ENCODE measurements around the gene FSTL3.
"Not testable (repeated sequence)": the region's sequence is repeated elsewhere in the genome, so short reads cannot be mapped to it uniquely, and the experiment has no call there.

FSTL3 gene

DNA sequence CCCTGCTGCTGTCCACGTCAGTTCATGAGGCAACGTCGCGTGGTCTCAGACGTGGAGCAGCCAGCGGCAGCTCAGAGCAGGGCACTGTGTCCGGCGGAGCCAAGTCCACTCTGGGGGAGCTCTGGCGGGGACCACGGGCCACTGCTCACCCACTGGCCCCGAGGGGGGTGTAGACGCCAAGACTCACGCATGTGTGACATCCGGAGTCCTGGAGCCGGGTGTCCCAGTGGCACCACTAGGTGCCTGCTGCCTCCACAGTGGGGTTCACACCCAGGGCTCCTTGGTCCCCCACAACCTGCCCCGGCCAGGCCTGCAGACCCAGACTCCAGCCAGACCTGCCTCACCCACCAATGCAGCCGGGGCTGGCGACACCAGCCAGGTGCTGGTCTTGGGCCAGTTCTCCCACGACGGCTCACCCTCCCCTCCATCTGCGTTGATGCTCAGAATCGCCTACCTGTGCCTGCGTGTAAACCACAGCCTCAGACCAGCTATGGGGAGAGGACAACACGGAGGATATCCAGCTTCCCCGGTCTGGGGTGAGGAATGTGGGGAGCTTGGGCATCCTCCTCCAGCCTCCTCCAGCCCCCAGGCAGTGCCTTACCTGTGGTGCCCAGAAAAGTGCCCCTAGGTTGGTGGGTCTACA is 6.6 kb downstream of the FSTL3 start:
- no peak for DNase-seq (ENCODE audit: low spot score)

DNA sequence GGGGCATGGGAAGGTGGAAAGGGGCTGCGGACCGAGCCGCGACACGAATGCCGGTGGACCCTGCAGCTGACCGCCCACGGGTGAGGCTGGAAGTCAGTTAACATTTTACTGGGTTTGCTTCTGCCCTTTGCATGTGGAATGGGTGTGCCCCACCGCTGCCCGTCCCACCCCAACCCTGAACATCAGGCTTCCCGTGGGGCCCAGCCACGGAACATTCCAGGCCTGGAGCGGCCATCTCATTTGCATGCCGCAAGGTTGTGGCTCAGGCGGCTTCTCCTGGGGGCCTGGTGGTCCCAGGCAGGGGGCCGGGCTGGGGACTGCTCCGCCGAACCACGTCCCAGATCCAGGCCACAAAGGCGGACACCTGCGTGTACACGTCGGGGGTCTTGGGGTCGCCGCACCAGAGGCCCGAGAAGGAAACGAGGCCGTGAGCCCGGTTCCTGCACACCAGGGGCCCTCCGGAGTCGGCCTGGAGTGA is 9.3 kb downstream of the FSTL3 start:
- DNase-seq (ENCODE audit: low spot score): no peak

DNA sequence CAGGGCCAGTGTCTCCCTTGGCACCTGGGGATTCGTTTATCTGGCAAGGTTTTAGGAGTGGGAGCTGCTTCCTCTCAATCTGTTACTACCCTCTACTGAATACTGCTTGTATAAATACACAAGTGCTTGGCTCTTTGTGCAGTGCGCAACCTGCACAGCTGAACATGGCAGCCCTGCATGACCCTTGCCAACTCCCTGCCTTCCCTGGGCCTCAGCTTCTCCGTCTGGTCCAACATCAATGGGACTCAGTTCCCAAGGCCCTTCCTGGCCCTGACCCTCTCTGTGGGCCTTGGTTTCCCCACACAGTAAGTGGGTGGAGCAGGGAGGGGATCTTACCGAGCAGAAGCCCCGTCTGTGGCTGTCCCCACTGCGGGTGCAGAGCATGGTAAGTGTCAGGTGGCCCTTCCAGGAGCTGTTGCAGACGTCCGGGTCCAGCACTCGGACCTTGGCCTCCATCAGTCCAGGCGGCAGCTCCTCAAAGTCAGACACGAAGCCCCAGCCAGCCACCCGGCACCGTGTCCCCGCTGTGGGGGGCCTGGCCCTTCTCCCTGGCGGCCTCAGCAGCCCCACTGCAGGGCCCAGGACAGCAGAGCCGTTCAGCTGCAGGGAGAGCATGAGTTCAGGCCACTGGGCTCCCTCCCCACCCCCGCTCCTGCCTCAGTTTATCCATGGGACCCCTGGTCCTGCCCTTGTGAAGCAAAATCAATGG is 10.6 kb downstream of the FSTL3 start:
- DNase-seq (ENCODE audit: low spot score): no peak

DNA sequence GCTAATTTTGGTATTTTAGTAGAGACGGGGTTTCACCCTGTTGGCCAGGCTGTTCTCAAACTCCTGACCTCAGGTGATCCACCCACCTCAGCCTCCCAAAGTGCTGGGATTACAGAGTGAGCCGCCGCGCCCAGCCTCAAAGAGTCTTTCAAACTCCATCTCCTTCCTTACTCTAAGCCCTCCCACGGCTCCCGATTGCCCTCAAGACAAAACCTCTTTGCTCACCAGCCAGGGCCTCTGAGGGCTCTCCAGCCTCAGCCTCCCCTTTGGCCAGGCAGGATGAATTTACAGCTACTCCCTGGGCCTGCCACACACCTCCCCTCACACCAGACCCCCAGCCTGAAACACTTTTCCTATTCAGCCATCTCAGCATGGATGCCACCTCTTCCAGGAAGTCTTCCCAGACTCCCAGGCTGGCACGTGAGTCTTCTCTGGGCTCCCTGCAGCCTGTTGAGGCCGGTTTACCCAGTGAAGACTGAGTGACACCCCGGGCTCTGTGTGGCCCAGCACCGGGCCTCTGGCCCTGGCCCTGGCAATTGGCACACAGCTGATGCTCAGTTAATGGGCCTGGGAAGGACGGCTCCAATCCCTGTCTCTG is 11.5 kb downstream of the FSTL3 start:
- no peak for DNase-seq (ENCODE audit: low spot score)

DNA sequence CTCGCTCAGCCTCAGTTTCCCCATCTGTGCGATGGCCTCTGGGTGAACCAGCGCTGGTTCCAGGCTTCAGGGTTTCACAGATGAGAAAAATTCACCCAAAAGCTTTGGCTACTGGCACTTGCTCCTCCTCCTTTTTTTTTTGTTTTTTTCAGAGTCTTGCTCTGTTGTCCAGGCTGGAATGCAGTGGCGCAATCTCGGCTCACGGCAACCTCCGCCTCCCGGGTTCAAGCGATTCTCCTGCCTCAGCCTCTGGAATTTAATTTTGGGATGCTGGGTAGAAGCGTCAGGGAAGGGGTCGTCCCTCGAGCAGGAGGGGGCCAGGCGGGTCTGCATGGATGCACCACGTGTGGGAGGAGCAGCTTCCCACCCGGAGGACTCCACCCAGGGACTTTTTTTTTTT is 12.0 kb downstream of the FSTL3 start:
- no peak for DNase-seq (ENCODE audit: low spot score)

DNA sequence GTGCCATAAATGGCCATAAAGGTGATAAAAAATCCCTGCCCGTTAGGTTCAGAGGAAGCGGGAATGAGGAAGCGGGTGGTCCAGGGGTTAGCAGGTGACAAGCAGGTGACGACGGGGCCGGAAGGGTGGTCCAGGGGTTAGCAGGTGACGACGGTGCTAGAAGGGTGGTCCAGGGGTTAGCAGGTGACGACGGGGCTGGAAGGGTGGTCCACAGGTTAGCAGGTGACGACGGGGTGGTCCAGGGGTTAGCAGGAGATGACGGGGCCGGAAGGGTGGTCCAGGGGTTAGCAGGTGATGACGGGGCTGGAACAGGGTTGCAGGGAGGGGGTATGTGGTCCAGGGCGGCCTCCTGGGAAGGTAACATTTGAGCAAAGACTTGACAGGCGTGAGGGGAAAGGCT is 12.8 kb downstream of the FSTL3 start:
- no peak for DNase-seq (ENCODE audit: low spot score)

DNA sequence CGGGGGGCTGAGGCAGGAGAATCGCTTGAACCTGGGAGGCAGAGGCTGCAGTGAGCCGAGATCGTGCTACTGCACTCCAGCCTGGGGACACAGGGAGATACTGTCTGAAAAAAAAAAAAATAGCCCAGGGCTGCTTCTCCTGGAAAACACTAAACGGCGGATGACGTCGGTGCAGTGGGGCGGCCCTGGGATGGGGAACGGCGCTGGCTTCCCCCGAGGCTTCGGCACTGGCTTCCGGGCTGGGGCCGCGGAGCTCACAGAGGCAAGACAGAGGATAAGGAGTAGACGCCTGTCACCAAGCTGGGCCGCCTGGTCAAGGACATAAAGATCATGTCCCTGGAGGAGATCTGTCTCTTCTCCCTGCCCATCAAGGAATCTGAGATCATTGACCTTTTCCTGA is 14.0 kb downstream of the FSTL3 start:
- DNase-seq (ENCODE audit: low spot score): no peak

DNA sequence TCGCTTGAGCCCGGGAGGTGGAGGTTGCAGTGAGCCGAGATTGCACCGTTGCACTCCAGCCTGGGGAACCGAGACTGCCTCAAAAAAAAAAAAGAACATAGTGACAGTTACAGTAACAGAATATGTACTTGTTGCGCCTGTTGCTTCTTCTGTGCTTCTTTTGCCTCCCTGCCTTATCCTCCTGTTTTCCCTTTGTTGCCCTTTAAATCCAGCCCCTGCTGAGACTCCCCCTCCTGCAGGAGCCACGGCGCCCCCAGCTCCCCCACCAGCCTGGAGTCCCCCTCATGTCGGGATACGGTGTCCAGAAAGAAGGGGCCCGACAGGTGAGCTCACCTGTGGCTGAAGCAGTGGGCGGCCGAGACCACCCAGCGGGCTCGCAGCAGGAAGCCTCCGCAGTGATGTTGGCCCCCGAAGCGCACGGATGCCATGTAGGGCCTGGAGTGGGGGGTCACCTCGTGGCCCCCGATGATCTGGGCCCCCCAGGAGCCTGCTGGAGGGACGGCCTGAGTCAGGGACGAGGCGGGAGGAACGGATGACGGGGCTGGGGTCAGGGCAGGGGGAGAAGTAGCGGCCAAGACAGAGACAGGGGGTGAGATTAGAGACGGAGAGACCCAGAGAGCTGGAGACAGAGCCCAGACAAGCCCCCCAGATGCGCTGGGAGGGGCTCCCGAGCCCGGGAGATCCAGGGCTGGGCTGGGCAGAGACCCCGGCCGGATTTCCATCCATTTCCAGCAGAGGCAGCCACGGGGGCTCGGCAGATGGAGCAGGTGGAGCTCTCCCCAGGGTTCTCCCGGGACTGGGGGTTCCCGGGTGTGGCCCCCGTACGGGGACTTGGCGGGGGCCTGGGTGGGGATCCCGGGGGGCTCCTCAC is 18.5 kb downstream of the FSTL3 start:
- DNase-seq (ENCODE audit: low spot score): no peak

DNA sequence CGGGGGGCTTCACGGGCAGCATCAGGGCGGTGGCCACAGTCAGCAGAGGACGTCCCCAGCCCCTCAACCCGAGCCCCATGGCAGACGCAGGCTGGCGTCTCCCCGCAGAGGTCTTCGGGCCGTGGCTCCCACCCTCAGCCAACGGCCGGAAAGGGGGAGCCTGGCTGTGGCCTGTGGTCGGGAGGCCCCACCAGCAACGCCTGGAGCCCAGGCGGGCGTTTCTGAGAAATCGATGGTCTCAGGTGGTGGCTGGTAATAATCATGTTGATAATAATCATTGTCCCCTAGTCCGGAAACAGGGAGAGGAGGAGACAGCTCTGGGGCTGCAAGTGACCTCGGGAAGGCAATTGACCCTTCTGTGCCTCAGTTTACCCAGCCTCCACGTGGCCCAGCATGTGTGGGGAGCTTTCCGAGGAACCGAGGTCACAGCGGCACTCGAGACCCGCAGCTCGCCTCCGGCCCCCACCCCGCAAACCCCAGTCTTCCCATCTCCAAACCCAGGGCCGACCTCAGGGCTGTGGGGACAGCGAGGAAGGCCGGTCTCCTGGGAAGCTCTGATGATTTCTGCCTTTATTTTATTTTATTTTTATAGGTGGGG is 19.3 kb downstream of the FSTL3 start, which contains the start of gene PRSS57:
TSS of gene PRSS57 (minus strand) at position 101 of the 598 bp plus-strand sequence. CDS start at position 79, 22 bp downstream.
- no peak for DNase-seq (ENCODE audit: low spot score)

DNA sequence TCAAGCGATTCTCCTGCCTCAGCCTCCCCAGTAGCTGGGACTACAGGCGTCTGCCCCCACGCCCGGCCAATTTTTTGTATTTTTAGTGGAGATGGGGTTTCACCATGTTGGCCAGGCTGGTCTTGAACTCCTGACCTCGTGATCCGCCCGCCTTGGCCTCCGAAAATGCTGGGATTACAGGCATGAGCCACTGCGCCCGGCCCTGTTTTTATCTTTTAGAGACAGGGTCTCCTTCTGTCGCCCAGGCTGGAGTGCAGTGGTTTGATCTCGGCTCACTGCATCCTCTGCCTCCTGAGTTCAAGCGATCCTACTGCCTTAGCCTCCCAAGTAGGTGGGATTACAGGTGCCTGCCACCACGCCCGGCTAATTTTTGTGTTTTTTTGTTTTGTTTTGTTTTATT is 22.3 kb downstream of the FSTL3 start:
- not testable (repeated sequence) for DNase-seq (ENCODE audit: low spot score)

DNA sequence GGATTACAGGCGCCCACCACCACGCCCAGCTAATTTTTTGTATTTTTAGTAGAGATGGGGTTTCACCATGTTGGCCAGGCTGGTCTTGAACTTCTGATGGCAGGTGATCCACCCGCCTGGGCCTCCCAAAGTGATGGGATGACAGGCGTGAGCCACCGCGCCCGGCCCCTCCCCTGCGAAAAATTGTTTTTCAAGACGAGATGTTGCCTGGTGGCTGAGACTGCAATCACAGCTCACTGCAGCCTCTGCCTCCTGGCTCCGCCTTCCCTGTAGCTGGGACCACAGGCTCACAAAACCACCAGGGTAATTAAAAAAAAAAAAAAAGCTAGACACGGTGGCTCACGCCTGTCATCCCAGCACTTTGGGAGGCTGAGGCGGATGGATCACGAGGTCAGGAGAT is 23.7 kb downstream of the FSTL3 start:
- DNase-seq (ENCODE audit: low spot score): not testable (repeated sequence)

DNA sequence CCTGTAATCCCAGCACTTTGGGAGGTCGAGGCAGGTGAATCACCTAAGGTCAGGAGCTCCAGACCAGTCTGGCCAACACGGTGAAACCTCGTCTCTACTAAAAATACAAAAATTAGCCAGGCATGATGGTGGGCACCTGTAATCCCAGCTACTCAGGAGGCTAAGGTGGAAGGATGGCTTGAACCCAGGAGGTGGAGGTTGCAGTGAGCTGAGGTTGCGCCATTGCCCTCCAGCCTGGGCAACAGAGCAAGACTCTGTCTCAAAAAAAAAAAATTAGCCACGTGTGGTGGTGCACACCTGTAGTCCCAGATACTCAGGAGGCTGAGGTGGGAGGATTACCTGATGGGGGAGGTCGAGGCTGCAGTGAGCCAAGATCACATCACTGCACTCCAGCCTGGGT is 26.7 kb downstream of the FSTL3 start:
- DNase-seq (ENCODE audit: low spot score): not testable (repeated sequence)

DNA sequence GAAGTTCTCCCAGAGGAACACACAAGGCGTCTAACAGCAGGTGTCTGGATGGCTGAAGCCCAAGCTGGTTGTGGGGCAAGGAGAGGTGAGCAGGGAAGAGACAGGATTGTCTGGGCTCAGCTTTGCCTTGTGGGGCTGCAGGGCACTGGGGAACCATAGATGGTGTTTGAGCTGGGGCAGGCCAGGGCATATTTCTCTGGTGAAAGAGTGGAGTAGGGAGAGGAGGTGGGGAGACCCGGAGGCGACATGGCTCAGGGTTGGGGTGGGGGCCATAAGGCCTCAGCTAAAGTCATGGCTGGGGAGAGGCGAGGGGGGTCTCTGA is 27.1 kb downstream of the FSTL3 start:
- no peak for DNase-seq (ENCODE audit: low spot score)

DNA sequence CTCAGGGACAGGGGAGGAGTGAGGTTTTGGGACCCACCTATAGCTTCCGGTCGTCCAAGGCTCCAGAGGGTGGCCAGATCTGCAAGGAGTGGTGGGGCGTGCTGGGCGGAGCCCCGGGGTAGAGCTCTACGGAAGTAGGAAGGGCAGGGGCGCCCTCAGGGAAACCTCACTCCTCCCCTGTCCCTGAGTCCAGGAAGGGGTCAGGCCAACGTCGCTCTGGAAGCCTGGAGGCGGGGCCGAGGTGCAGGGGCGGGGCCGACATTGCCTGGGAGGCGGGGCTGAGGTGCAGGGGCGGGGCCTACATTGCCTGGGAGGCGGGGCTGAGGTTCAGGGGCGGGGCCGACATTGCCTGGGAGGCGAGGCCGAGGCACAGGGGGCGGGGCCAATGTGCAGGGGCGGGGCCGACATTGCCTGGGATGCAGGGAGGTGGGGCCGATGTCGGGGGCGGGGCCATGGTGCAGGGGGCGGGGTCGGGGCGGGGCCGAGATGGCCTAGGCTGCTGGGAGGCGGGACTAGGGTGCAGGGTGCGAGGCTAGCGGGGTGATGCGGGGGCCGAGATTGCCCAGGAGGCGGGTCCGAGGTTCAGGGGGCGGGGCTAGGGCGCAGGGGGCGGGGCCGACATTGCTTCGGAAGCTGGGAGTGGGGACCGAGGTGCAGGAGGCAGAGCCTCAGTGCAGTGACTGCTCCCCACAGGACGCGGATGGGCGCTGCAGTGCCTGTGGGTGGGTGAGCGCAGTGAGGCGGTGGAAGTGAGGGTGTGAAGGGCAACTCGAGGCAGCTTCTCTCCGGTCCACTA is 27.7 kb downstream of the FSTL3 start:
- DNase-seq (ENCODE audit: low spot score): peak; percentile 27

DNA sequence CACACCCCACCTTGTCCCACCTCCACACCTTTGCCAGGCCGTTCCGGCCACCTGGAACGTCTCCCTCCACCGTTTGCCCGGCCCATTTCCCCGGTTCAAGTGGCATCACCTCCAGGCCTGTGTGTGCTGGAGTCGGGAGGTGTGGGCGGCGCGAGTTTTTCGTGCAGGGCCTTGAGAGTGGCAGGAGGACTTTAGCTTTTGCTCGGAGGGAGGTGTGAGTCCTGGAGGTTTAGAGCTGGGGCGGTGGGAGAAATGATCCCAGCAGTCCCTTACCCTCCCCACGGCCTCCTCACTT is 28.2 kb downstream of the FSTL3 start:
- DNase-seq (ENCODE audit: low spot score): no peak

DNA sequence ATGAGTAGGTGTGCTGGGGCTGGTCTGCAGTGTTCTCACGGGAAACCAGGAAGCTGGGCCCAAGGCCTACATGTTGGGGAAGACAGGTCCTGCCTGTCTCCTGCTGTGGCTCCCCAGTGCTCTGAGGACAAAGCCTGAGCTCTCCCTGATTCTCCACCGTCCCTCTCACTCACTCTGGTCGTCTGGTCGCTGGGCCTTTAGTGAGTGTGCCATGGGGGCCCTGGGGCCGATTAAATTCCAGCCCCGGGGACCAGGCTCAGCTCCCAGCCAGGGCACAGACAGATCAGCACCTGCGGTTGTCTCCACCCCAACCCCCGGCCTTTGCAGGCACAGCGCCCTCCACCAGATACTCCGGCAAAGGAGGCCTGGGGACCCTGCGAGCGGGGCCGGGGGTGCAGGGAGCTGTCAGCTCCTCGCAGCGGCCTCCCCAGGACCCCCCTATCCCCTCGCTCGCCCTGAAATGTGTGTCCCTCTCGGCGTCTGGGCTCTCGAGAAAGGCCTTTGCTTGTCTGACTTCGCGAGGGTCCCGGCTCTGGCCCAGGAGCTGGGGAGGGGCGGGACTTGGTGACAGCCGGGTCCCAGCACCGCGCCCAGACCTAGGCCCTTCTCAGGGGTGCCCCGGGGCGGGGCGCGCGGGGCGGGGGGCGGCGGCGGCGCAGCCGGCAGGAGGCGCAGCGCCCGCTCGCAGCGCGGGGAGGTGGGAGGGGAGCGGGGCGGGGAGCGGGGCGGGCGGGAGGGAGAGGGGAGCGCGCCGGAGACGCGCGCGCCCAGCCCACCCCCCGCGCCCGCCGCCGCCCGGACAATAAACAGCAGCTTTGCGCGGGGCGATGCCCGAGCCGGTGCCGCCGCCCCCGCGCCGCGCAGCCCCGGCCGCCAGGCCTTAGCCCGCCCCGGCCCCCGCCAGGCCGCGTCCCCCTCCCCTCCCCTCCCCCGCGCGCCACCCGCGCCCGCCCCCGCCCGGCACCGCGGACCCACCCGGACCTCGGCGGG is 32.3 kb downstream of the FSTL3 start, which contains the start of gene PALM:
TSS of gene PALM (plus strand) at position 782 of the 990 bp plus-strand sequence. CDS start 212 bp downstream, outside the sequence.
- DNase-seq (ENCODE audit: low spot score): no peak

DNA sequence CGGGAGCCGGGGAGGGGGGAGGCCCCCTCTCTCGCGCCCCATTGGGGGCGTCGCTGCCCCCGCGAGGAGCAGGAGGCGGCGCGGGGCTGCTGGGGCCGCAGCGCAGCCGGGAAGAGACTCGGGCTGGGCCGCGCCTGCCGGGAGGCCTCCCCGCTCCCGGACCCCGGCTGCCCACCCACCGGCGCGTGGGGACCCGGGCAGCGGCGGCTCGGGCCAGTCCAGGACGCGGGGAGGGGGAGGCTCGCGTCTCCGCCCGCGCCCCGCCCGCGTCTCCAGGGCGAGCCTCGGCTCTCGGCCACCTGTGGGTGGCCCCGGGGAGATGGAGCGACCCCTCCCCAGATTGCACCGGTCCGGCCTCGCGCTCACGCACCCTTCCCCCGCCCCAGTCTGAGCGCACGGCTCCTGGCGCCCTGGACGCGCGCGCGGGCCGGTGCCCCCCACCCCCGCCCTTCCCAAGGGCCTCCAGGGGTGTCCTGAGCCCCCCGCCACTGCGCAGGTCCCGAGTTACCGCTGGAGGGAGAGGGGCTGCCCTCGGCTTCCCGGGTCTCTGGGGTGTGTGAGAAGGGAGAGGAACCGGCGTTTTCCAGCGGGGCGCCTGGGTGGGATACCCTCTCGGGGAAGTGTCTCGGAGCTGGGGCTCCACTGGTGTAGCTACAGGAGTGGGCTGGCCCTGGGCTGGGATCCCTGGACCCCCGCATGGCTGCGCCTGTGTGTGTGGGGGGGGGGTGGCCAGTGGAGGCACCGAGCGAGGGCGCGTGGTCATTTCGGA is 33.2 kb downstream of the FSTL3 start:
- DNase-seq (ENCODE audit: low spot score): no peak

DNA sequence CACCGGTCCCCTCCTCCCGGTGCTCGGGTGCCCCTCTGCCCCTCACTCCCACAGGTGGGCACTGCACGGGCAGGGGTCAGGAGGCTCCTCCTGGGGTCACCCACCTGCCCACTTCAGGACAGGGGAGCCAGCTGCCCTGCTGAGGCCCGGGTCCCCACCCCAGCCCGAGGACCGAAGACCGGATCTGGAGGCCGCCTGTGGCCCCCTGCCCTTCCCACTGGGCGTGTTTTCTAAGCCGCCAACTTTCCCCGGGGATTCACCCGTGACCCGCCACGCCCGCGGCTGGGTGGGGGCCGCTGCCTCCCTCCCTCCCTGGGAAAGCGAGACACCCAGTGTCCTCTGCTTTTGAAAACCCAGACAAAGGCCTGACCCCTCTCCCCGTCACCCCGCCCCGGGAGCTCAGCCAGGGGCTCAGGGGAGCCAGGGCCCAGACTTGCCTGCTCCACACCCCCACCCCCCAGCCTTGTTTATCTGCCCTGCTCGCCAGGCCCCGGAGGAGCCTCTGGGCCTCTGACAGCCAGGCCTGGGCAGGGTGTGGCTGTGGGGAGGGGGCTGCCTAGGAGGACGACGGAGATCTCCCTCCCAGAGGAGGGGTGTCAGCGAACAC is 33.9 kb downstream of the FSTL3 start:
- DNase-seq (ENCODE audit: low spot score): no peak

DNA sequence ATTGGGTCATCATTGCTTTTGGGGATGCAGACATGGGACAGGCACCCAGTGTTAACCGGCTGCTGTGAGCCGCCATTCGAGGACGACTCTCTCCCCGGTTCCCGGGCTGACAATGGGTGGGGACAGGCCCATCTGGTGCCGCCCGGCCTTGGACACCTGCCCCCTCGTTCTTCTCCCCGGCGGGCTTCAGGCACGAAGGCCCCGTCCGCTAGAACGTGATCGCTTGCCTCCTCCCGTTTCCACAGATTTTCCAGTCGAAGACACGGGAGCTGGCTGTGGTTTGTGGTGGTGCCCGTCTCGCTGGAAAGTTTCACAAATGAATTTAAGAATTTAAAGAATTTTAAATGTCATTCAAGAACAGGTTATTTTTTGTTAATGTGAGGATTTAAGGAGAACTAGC is 34.6 kb downstream of the FSTL3 start:
- DNase-seq (ENCODE audit: low spot score): no peak

Data from CD4-positive, alpha-beta T cell treated with Interleukin-2 at 100 ng/mL for 4 hours (primary cell).